A673 (cell line): Measurements from ENCODE around the gene CYP2J2.

Source experiments
- EZH2 ChIP-seq: fragments of 200-600 bp; sonication (generic); IDR thresholded peaks from 2 replicates; pipeline ENCODE4 v1.6.1; 2017; ENCODE audit warnings: borderline replicate concordance, low read depth, mild to moderate bottlenecking, mixed read lengths, antibody characterized with exemption, low read length; ENCODE audit not compliant: poor library complexity, severe bottlenecking
- TF ChIP-seq, protein P1 (sequence below): fragments of 300-800, 200-600 bp; sonication (generic); conservative IDR thresholded peaks from 2 replicates; pipeline ENCODE4 v1.5.1; 2017; ENCODE audit warnings: low read depth, mild to moderate bottlenecking, antibody characterized with exemption, low read length, moderate library complexity, mixed read lengths

DNA sequence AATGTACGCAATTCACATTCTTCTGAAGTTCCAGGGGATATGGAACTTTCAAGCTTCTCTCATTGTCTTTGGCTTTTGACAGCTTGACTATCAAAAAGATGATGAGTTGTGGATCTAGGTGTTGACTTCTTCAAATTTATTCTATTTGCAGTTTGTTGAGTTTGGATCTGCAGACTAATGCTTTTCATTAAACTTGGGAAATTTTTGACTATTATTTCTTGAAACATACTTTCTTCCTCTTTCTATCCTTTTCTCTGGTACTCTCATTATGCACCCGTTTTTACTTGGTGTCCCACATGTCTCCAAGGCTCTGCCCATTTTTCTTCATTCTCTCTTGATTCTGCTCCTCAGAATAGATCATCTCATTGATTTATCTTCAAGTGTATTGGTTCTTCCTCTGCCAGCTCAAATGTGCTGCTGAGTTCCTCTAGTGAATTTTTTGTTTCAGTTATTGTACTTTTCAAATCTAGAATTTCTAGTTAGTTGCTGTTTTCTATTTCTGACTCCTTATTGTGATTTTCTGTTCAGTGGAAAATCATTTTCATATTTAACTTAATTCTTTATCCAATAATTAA, 49.4 kb downstream of the CYP2J2 start:
- TF ChIP-seq, protein P1, sequence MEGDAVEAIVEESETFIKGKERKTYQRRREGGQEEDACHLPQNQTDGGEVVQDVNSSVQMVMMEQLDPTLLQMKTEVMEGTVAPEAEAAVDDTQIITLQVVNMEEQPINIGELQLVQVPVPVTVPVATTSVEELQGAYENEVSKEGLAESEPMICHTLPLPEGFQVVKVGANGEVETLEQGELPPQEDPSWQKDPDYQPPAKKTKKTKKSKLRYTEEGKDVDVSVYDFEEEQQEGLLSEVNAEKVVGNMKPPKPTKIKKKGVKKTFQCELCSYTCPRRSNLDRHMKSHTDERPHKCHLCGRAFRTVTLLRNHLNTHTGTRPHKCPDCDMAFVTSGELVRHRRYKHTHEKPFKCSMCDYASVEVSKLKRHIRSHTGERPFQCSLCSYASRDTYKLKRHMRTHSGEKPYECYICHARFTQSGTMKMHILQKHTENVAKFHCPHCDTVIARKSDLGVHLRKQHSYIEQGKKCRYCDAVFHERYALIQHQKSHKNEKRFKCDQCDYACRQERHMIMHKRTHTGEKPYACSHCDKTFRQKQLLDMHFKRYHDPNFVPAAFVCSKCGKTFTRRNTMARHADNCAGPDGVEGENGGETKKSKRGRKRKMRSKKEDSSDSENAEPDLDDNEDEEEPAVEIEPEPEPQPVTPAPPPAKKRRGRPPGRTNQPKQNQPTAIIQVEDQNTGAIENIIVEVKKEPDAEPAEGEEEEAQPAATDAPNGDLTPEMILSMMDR: no peak
- no peak for TF ChIP-seq EZH2
